Measurements from ENCODE around the gene RIPK3.
"Not testable (repeated sequence)": the region's sequence is repeated elsewhere in the genome, so short reads cannot be mapped to it uniquely, and the experiment has no call there.

The RIPK3 gene

DNA sequence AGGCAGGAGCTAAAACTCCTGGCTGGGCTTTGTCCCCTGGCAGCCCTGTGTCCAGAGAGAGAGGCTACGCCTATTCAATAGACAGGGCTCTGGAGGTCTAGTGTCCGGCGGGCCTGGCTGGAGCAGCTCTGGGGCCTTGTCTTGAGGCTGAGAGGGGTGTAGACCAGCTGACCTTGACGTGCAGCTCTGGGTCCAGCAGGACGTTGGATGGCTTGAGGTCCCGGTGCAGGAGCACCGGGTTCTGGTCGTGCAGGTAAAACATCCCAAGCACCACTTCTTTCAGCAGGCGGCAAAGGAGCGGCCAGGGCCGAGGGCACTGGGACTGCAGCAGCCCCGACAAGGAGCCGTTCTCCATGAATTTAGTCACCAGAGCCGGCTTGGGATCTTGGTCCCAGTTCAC lies 948 bp downstream of the RIPK3 start:
- H3K27ac Mint-ChIP-seq, result peak overlapping the region; percentile 23
- H3K4me3 Mint-ChIP-seq, result peak overlapping the region; percentile 82
- peaks cover 37% of the 10 kb centered on the region for H3K4me1 Mint-ChIP-seq
- ATAC-seq (no peak), DNase-seq (ENCODE audit: low spot score in 2 of 2) (no peak)
- no peaks in the 10 kb centered on the region for H3K9me3 Mint-ChIP-seq
- H3K36me3 Mint-ChIP-seq, result peaks cover 22% of the 10 kb centered on the region

DNA sequence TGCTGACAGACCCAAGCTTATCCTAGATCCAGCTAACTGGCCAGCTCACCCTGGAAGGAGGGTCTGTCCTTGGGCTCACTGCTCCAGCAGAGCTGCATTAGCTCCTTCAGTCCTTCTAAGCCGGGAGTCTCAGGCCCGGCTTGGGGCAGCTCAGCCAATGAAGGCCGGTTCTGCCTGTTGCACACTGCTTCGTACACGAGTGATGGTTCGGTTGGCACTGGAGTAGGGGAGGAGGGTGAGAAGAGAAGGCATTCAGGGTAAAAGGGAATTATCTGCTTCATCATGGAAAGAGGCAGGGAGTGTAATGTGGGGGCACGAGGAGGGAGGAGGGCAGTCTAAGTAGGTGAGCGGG lies 2.0 kb downstream of the RIPK3 start:
- Mint-ChIP-seq H3K27ac (no peak overlapping the region), H3K9me3 (no peaks in the 10 kb centered on the region), H3K36me3 (peaks cover 22% of the 10 kb centered on the region), H3K4me3 (no peak overlapping the region), H3K4me1 (peaks cover 39% of the 10 kb centered on the region)
- ATAC-seq, result no peak
- no peak for DNase-seq (ENCODE audit: low spot score in 2 of 2)

DNA sequence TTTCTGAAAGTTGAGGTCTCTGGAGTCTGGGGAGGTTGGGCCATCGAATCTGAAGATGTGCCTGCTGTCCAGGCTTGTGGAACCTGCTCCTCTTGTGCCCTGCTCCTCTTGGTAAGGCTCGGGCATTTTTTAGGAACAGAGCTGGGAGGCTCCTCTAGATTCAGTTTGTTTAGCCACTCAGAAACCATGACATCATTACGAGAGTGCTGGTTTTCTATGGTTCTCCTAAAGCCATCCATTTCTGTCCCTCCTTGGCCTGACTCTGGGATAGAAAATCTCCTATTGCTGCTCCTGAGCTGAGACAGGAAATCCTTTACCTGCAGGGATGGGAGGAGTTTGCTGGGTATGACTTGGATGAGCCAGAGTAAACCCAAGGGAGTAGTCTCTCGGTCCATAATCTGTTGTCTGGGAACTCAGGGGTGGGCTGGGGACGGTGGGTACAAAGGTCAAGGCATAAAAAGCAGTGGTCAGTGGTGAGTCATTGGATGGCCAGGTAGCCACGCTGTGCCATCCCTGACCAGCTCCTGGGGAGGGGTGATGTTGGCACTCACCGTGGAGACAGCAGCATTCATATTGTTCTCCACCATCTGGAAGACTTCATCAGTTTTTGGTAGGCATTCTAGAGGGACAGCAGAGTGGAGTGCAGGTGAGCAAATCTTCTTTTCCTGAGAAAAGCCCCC lies 2.5 kb downstream of the RIPK3 start:
- H3K4me1 Mint-ChIP-seq, result peaks cover 44% of the 10 kb centered on the region

DNA sequence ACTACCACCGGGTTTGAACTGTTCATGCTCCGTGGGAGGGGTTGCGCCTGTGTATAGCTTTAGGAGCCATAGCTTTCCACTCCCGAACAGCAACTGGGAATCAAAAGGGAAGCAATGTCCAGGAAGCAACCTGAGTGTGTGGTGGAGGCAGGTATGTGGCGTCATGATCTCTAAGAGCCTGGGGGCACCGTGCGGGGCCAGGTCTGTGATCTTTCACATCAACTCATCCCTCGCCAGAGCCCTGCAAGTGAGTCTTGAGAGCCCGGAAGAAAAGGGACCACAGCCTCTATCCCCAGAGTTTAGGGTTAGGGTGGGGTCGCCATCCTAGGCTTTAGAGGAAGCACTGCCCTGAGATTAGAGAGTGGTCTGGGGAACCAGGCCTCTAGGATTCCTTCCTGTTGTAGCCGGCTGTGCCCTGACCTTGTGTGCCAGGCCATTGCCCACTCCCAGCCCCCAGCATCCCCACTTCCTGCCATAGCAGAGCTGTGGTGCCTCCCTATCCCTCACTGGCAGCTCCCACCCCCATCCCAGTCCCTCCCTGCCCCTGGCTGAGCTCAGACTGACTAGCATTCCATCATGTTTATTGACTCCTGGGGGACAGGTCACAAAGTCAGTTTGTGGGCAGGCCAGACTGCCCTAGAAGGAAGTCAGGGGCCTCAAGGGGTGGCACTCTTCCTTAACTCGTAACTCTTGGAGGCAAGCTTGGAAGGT lies 4.2 kb downstream of the RIPK3 start:
- DNase-seq (ENCODE audit: low spot score in 2 of 2) (no peak), ATAC-seq (no peak)
- Mint-ChIP-seq H3K27ac (no peak overlapping the region), H3K4me3 (peak overlapping the region; percentile 78), H3K4me1 (peaks cover 61% of the 10 kb centered on the region), H3K36me3 (peaks cover 29% of the 10 kb centered on the region), H3K9me3 (no peaks in the 10 kb centered on the region)

More for the DNA sequence above, 2.5 kb downstream of the RIPK3 start:
- H3K4me3 Mint-ChIP-seq, result no peak overlapping the region
- no peak for ATAC-seq
- DNase-seq (ENCODE audit: low spot score in 2 of 2), result no peak
- H3K9me3 Mint-ChIP-seq, result no peaks in the 10 kb centered on the region
- no peak overlapping the region for H3K27ac Mint-ChIP-seq
- peaks cover 24% of the 10 kb centered on the region for H3K36me3 Mint-ChIP-seq

DNA sequence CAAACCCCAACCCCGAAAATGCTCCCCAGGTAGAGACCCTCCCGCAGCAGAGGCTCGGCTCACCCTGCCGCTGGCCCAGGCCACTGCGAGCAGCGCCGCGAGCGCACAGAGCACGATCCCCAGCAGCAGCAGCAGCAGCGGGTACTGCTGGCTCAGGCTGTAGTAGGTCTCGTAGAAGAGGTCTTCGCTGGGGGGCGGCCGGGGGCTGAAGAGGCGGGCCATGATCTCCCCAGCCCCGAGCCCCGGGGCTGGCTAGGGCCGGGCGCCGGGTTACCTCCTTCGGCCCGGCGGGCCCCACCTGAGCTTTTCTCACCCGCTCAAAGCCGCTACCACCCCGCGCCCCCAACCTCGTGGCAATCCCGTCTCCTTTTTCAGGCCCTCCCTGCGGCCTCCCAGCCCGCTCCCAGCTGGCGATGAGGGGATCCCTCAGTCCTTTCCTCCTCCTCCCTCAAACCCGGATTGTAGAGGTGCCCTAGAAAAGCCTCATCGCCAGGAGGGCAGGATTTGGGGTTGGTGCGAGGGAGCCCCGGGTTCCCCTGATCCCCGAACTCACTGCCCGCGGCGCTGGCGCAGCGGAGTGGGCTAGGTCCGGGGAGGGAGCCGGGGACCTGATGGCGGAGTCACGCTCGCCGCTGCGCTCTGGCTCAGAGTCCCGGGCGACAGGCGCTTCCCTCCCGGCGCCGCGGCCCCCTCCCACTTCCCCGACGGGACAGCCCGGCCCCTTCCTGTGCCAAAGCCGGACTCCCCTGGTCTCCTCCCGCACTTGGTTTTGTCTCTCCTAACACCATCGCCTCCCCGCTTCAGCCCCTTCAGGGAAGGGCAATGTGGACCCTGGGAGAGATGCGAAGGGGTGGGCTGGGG lies 5.1 kb downstream of the RIPK3 start, which contains the start of gene ADCY4:
TSS of gene ADCY4 (minus strand) at position 641 of the 861 bp plus-strand sequence. CDS start at position 222, 419 bp downstream.
- Mint-ChIP-seq H3K36me3 (peaks cover 33% of the 10 kb centered on the region), H3K4me3 (peak within 1 kb of the TSS; percentile 78), H3K9me3 (no peaks in the 10 kb centered on the region), H3K4me1 (peaks cover 65% of the 10 kb centered on the region), H3K27ac (no peak within 1 kb of the TSS)
- DNase-seq (ENCODE audit: low spot score in 2 of 2), result peak in 1 of 2 donors; percentile 66
- ATAC-seq, result no peak

DNA sequence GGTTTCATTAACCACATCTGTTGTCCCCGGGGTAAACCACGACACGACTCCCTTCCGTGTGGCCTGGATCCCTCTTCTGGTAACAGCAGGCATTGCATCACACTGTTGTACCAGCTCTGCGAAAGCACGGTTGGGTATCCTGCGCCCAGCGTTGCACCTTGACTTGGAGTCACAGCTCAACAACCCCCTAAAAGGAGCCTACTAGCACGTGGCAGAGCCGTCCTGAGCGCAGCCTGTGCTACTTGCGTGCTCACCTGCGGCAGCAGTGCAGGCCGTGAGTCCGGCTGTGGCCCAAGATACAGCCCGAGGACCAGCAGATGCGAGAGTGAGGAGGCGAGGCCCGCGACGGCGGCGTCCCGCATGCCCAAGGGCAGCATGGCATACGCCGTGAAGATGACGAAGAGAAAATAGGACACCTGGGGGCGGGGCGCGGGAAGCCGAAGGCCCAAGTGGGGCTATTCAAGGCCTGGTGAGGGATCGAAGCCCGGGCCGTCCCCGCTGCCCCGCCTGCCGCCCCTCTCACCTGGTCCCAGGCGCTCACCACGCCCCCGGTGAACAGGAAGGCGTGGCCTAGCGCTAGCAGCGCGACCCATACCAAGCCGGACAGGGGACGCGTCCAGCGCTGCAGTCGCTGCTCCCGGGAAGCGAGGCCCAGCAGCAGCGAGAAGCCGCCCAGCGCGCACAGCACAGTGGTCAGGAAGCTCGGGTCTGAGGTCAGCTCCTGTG lies 7.4 kb downstream of the RIPK3 start:
- peaks cover 66% of the 10 kb centered on the region for H3K4me1 Mint-ChIP-seq
- H3K27ac Mint-ChIP-seq, result peak overlapping the region; percentile 68

DNA sequence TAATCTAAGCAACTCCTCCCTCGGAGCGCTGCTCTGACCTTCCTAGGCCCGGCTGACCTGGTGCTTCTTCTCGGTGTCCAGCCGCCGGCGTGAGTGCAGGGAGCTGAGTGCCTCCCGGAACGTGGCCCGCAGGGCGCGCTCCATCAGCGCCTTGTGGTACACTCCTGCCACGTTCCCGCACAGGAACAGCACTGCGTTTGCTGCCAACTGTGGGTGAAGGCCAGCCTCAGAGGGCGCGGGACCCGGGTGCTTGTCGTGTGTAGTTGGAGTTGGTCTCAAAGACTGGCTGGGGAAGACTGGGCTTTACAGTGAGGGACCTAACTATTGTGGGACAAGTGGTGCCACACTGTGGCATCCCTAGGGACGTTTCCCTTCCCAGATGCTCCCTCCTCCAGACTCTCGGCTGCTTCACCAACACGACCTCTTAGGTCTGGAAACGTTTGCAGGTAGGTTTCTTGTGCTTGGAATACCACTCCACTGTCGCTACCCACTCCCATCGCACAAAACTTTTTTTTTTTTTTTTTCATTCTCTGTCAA lies 8.0 kb downstream of the RIPK3 start:
- H3K36me3 Mint-ChIP-seq, result peaks cover 29% of the 10 kb centered on the region
- no peak for DNase-seq (ENCODE audit: low spot score in 2 of 2)
- H3K9me3 Mint-ChIP-seq, result no peaks in the 10 kb centered on the region
- H3K4me1 Mint-ChIP-seq, result peaks cover 70% of the 10 kb centered on the region
- H3K4me3 Mint-ChIP-seq, result peak overlapping the region; percentile 78
- ATAC-seq, result no peak
- H3K27ac Mint-ChIP-seq, result peak overlapping the region; percentile 68

More for the DNA sequence above, 7.4 kb downstream of the RIPK3 start:
- DNase-seq (ENCODE audit: low spot score in 2 of 2) (peak; percentile 65 to 88), ATAC-seq (peak; percentile 77)
- H3K9me3 Mint-ChIP-seq, result no peaks in the 10 kb centered on the region
- peaks cover 35% of the 10 kb centered on the region for H3K36me3 Mint-ChIP-seq
- peak overlapping the region; percentile 78 for H3K4me3 Mint-ChIP-seq

DNA sequence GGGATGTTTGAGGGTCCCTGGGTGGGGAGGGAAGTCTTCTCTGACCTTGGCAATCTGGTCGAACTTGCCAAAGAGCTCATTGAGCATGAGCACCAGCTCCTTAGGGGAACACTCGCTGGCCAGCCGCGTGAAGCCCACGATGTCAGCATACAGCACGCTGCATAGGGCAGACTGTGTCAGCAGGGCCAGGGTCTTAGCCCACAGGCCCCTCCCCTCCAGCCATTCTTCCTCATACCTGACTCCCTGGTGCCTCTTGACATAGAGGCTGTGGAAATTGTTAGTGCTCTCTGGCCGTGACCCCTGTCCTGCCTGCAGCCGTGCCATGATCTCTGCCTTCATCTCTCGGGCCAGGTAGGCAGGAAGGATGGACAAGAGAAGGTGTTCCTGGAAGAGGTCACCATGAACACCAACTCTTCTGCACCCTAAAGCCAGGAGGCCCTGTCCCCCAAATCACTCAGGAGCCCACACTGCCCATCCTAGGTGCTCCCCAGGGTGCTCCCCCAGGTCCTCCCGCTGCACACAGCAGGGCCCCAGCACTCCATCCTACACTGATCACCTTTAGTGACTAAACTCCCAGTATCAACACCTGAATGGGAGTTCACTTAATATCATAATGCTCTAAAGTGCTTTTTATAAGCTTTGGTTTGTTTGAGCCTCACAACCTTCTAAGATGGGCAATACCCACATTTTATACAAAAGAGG lies 8.7 kb downstream of the RIPK3 start:
- Mint-ChIP-seq H3K27ac (peak overlapping the region; percentile 68), H3K4me3 (no peak overlapping the region), H3K4me1 (peaks cover 70% of the 10 kb centered on the region), H3K9me3 (no peaks in the 10 kb centered on the region), H3K36me3 (peaks cover 22% of the 10 kb centered on the region)
- DNase-seq (ENCODE audit: low spot score in 2 of 2), result no peak
- ATAC-seq, result no peak

DNA sequence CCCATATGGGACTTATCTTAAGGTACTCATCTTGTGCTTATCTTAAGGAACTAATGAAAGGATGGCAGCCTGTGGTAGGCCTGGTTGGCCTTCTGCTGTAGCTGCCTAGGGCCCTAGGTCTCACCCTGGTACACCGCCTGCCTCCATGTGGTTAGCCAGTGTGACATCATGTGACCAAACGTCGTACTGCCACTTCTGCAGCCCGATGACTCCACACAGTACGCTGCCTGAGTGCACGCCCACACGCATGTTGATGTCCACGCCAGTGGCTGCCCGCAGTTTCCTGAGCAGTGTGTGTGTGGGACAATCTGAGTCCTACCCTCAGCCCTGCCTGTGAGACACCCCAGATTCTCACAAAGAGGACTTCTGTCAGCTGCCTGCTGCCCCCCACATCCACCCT lies 10.1 kb downstream of the RIPK3 start:
- Mint-ChIP-seq H3K4me1 (peaks cover 62% of the 10 kb centered on the region), H3K4me3 (peak overlapping the region; percentile 40), H3K27ac (peak overlapping the region; percentile 81), H3K36me3 (peaks cover 19% of the 10 kb centered on the region), H3K9me3 (no peaks in the 10 kb centered on the region)
- peak; percentile 75 to 92 for DNase-seq (ENCODE audit: low spot score in 2 of 2)
- ATAC-seq, result peak; percentile 89

DNA sequence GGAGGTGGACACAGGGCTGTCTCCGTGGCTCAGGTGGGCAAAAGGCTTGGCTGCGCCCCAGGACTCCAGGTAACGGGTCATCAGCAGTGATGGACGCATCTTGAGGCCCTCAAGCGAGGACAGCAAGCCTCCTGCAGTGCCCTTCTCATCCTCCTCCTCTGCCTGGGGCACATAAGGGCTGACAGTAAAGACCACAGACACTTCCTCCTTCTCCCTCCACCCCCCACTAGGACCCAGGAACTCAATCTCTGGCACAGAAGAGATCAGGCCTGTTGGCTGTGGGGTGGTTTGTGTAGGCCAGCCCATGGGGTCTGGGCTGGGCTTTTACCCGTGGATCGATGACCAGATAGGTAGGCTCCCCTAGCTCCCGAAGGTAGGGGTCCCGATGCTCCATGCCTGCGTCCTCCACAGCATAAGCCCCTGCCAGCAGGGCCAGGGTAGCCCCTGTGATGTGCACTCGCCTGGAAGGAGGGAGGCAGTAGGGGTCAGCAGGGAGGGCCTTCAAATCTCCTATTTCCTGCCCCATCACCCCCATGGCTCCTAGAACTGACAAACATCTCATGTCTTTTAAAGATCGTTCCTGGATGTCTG lies 10.6 kb downstream of the RIPK3 start:
- no peak for DNase-seq (ENCODE audit: low spot score in 2 of 2)
- peak overlapping the region; percentile 40 for H3K4me3 Mint-ChIP-seq
- H3K36me3 Mint-ChIP-seq, result peaks cover 19% of the 10 kb centered on the region
- no peak for ATAC-seq
- peaks cover 61% of the 10 kb centered on the region for H3K4me1 Mint-ChIP-seq
- peak overlapping the region; percentile 81 for H3K27ac Mint-ChIP-seq
- no peaks in the 10 kb centered on the region for H3K9me3 Mint-ChIP-seq

DNA sequence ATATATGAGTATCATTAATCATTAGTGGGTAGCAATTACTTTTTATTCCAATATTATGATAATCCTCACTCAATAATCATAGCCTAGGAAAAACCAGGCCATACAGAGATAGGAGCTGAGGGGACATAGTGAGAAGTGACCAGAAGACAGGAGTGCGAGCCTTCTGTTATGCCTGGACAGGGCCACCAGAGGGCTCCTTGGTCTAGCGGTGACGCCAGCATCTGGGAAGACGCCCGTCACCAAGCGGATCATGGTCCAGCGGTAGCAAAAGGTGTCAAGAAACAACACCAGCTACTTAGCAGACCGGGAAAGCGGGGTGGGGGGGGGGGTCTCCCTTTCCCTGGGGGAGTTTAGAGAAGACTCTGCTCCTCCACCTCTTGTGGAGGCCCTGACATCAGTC lies 11.9 kb downstream of the RIPK3 start:
- H3K27ac Mint-ChIP-seq, result peak overlapping the region; percentile 84
- H3K9me3 Mint-ChIP-seq; DNase-seq (ENCODE audit: low spot score in 2 of 2); H3K4me3 Mint-ChIP-seq; ATAC-seq: not testable (repeated sequence)
- H3K4me1 Mint-ChIP-seq, result peaks cover 60% of the 10 kb centered on the region
- H3K36me3 Mint-ChIP-seq, result peaks cover 19% of the 10 kb centered on the region

DNA sequence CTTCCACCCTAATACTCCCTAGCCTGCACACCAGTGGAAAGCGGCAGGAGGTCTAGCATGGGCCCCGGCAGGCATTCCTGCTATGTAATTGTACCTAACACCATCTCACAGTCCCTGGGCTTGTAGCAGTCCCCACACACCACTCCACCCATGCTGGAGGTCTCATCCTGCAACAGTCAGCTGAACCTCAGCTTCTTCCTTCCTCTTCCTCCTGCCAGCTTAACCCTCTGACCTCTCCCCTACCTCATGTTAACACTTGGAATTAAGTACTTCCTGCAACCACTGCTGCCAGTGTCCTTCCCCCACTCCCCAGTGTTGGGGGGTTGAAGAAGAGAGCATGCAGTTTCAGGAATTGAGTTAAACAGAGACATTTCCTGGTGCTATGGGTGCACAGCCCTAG lies 12.5 kb downstream of the RIPK3 start:
- ATAC-seq (no peak), DNase-seq (ENCODE audit: low spot score in 2 of 2) (no peak)
- Mint-ChIP-seq H3K9me3 (no peaks in the 10 kb centered on the region), H3K4me1 (peaks cover 57% of the 10 kb centered on the region), H3K4me3 (no peak overlapping the region), H3K36me3 (peaks cover 18% of the 10 kb centered on the region), H3K27ac (peak overlapping the region; percentile 84)

DNA sequence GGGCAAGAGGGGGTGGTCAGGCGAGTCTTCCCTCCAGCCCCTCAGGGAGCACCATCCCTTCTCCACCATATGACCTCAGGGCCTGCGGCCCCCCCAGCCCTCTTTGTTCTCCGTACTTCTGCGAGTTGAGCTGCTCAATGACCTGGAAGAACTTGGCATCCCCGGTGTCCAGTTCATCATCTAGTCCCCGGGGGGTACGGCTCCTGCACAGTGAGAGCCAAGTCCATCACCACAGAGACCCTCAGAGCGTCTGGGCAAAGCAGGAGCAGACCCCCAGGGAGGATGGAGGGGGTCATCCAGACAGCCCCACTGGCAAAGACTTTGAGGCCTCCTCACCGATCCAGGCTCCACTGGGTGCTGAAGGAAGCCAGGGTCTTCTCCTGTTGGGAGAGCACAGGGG lies 13.8 kb downstream of the RIPK3 start:
- peaks cover 12% of the 10 kb centered on the region for H3K36me3 Mint-ChIP-seq
- no peaks in the 10 kb centered on the region for H3K9me3 Mint-ChIP-seq
- no peak overlapping the region for H3K4me3 Mint-ChIP-seq
- peaks cover 46% of the 10 kb centered on the region for H3K4me1 Mint-ChIP-seq
- DNase-seq (ENCODE audit: low spot score in 2 of 2) (no peak), ATAC-seq (no peak)
- peak overlapping the region; percentile 63 for H3K27ac Mint-ChIP-seq

DNA sequence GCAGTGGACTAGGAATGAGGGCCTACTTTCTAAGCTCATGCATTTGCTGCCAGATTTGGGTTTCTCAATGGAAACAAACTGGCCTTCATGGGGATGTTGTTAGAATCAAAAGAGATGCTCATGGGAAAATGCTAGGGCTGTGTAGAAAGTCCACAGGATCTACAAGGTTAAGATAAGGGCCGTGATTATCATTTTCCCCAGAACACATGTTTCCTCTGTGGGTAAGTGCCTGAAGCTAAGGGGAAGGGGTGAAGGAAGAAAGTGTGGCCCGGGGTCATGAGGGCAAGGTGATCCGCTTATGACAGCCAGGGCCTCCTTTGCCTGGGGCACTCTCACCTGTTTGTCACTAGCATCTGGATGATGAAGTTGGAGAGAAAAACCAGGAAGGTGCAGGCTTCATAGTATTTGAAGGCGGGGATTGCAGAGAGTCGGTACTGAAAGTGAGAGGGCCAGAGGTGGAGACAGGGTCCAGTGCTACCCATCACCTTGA lies 14.7 kb downstream of the RIPK3 start:
- Mint-ChIP-seq H3K4me3 (no peak overlapping the region), H3K36me3 (peaks cover 12% of the 10 kb centered on the region), H3K9me3 (no peaks in the 10 kb centered on the region), H3K4me1 (peaks cover 37% of the 10 kb centered on the region), H3K27ac (no peak overlapping the region)
- ATAC-seq (no peak), DNase-seq (ENCODE audit: low spot score in 2 of 2) (no peak)
